GM12801 (cell line): ENCODE results near the gene PRPF19.

Experiments used
- TF ChIP-seq, protein P1 (sequence below): IDR thresholded peaks from one replicate; pipeline ENCODE4 v1.5.1; 2011; ENCODE audit warnings: control low read depth; ENCODE audit not compliant: insufficient read length; ENCODE audit errors: extremely low read depth

PRPF19 gene

DNA sequence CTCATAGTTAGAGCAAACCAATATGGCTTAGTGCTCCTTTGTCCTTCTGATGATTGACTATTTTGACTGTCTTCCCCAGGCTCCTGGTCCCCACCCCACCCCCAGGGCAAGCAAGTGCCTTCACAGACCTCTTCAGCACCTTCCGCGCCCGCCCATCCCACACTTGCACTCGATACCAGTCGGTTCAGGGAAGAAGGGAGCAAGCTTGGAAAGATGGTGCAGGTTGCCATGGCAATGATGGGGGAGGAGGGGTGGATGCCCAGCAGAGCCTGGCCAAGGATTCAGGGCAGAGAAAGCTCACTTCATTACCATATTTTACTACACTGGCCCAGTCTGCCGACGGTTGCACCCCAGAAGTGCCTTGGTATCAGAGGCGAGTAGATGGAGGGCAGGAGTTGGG, 20.1 kb upstream of the PRPF19 start:
- TF ChIP-seq, protein P1, sequence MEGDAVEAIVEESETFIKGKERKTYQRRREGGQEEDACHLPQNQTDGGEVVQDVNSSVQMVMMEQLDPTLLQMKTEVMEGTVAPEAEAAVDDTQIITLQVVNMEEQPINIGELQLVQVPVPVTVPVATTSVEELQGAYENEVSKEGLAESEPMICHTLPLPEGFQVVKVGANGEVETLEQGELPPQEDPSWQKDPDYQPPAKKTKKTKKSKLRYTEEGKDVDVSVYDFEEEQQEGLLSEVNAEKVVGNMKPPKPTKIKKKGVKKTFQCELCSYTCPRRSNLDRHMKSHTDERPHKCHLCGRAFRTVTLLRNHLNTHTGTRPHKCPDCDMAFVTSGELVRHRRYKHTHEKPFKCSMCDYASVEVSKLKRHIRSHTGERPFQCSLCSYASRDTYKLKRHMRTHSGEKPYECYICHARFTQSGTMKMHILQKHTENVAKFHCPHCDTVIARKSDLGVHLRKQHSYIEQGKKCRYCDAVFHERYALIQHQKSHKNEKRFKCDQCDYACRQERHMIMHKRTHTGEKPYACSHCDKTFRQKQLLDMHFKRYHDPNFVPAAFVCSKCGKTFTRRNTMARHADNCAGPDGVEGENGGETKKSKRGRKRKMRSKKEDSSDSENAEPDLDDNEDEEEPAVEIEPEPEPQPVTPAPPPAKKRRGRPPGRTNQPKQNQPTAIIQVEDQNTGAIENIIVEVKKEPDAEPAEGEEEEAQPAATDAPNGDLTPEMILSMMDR = no peak

DNA sequence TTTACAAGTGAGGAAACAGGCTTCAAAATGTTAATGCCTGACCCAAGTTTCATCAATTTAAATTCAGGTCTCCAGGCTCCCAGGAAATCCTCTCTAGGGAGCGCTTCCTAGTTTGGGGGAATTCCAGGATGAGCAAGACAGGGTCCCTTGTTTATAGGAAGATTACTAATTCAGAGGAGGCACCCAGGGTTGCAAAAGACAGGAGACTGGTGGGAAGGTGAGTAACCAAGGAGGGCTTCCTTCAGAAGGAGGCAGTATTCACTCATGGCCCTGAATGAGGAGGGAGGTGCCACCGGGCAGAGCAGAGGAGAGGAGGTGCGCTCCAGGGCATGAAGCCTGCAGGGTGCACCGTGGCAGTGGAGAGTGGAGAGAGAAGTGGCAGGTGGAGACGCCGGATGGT, 19.5 kb upstream of the PRPF19 start:
- TF ChIP-seq, protein P1 = no peak

DNA sequence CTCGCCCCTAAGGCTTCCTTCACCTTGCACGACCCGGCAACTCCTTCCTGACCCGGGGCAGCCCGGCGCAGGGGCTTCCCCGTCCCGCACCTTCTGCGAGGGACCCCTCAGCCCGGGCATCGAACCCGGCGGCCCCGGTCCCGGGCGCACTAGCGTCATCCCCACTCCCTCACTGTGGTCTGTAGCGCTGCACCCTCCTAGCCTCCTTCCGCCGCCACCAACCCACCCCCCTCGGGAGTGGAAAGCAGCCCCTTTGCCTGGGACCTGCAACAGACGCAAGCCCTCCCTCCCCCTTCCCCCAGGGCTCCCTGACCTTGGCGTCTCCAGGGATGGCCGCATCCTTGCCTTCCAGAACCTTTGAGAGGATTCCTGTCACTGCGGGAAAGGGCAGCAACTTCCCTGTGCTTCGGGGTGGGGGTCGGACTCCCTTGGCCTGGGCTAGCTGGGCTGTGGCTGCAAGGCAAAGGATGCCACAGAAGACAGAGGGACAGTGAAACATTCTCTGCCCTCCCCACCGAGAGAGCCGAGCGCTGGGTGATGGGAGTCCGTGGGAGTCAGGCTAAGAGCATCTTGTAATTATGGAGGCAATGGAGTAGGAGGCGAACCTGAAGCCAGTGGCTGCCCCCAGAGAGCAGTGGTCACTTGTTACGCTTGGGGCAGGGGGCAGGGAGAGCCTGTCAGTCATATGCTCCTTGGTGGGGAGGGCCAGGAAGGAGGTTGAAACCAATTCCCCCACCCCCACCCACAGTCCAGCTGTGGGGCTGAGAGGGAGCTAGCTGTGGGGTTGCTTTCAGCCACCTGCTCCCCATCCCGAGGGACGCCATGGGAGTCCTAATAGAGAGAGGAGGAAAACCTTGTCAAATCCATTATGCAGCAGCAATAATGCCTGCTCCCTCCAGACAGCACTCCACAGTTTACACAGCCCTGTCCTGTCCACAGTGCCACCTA, 18.8 kb upstream of the PRPF19 start:
- TF ChIP-seq, protein P1 = no peak

DNA sequence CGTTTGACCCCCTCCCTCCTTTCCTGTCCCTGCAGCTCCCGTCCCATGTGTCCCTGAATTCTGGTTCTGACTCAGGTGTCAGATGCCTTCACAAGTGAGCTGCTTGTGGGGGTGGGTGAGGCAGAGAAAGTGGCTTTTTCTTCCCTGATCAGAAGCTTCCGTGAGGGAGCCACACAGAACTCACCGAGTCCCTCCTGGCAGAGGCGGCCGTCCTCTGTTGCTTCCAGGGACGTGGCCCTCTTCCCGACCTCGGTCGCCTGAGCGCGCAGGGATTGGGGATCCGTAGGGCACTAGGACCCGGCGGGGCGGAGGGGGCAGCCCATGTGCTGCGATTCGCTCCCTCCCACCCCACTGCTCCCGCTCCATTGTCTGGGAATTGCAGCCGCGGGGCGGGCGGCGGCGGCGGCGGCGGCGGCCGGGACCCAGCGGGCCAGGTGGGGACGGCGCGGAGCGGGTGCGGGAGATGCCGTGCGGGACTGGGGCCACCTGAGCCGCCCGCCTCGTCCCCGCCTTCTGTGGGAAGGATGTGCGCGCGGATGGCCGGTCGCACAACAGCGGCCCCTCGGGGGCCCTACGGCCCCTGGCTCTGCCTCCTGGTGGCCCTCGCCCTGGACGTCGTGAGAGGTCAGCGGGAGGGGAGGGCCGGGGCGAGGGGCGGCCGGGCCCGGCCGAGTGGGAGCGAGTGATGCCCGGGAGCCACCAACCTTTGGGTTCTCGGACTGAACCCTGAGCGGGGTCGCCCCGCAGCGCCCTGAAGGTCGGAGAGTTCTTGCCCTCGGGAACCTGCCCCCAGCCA, 17.9 kb upstream of the PRPF19 start, which contains the start of gene TMEM132A:
TMEM132A (plus strand) TSS at position 351 of the 796 bp plus-strand sequence; CDS start at position 525, 174 bp downstream.
- TF ChIP-seq, protein P1 = no peak

GRCh38 chr11:60923800-60924109, 17.4 kb upstream of the PRPF19 start:
- TF ChIP-seq, protein P1 = no peak

DNA sequence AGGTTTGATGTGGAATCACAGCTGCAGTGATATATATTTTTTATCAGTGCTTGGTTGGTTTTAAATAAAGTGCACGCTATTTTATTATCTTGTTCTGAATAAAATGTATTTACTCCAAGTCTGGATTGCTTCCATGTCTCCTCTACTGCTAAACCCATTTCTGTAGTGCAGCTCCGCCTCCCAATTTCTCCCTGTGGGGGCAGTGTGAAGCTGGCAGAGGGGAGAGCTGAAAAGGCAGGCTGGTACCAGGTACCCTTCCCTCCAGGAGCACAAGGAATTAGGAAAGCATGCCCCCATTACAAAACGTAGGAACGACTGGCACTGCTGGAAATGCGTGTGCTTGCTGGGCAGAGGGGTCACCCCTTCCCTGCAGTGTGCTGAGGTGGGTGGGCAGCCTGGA, 16.9 kb upstream of the PRPF19 start:
- TF ChIP-seq, protein P1 = no peak

GRCh38 chr11:60922906-60923305, 16.5 kb upstream of the PRPF19 start:
- TF ChIP-seq, protein P1 = no peak
